GM19455 (cell line): ENCODE results near the gene ASTL.
"Not testable (repeated sequence)": the region's sequence is repeated elsewhere in the genome, so short reads cannot be mapped to it uniquely, and the experiment has no call there.

ENCODE experiments used
- ATAC-seq: cut with Tn5 transposase; IDR thresholded peaks from one replicate; pipeline ENCODE4 v1.9.1; 2021; ENCODE audit not compliant: unreplicated experiment

The ASTL gene

GRCh38 chr2:96138179-96139145 is at the start of gene ASTL:
Gene ASTL, minus strand, starts transcription at chr2:96138502. Its CDS starts 66 bp downstream, at chr2:96138436.
- ATAC-seq = no peak

- no peak for ATAC-seq
Measured at GRCh38 chr2:96186562-96186961, 48.3 kb upstream of the ASTL start.

- ATAC-seq = no peak
Measured at GRCh38 chr2:96185516-96185915, 47.2 kb upstream of the ASTL start.

GRCh38 chr2:96184989-96185388 is 46.7 kb upstream of the ASTL start:
- no peak for ATAC-seq

GRCh38 chr2:96184188-96184587 is 45.9 kb upstream of the ASTL start:
- no peak for ATAC-seq

GRCh38 chr2:96181529-96181928 is 43.2 kb upstream of the ASTL start:
- no peak for ATAC-seq

- no peak for ATAC-seq
Measured at GRCh38 chr2:96180521-96180920, 42.2 kb upstream of the ASTL start.

GRCh38 chr2:96180002-96180401 is 41.7 kb upstream of the ASTL start:
- no peak for ATAC-seq

- no peak for ATAC-seq
Measured at GRCh38 chr2:96176661-96177060, 38.4 kb upstream of the ASTL start.

- no peak for ATAC-seq
Measured at GRCh38 chr2:96175951-96176350, 37.6 kb upstream of the ASTL start.

- ATAC-seq = no peak
Measured at GRCh38 chr2:96174251-96175144, 36.2 kb upstream of the ASTL start.

- ATAC-seq = no peak
Measured at GRCh38 chr2:96171831-96172230, 33.5 kb upstream of the ASTL start.

GRCh38 chr2:96170626-96171025 is 32.3 kb upstream of the ASTL start:
- no peak for ATAC-seq

- ATAC-seq = no peak
Measured at GRCh38 chr2:96169868-96170507, 31.7 kb upstream of the ASTL start.

- ATAC-seq = no peak
Measured at GRCh38 chr2:96167407-96168013, 29.2 kb upstream of the ASTL start.

GRCh38 chr2:96164459-96165184 is 26.3 kb upstream of the ASTL start:
- ATAC-seq = peak; percentile 79

- ATAC-seq = peak; percentile 52
Measured at GRCh38 chr2:96163768-96164429, 25.6 kb upstream of the ASTL start.

- ATAC-seq = peak; percentile 11
Measured at GRCh38 chr2:96163415-96163767, 25.1 kb upstream of the ASTL start.

- no peak for ATAC-seq
Measured at GRCh38 chr2:96161898-96162297, 23.6 kb upstream of the ASTL start.

GRCh38 chr2:96160366-96160765 is 22.1 kb upstream of the ASTL start:
- not testable (repeated sequence) for ATAC-seq
